Ovary (tissue), 3 donors: ENCODE results near the gene HCN1.

Source experiments
- CTCF ChIP-seq, 3 donors: fragments of 450-650 bp in 2 of 3; fragments of 200-600 bp in 1 of 3; IDR thresholded peaks; one replicate each; pipeline versions ENCODE4 v1.5.1 to v1.8.0; 2016 to 2022; ENCODE audit warnings: antibody characterized with exemption in 3 of 3, mild to moderate bottlenecking in 1 of 3
- POLR2A ChIP-seq: fragments of 450-650 bp; IDR thresholded peaks from one replicate; pipeline ENCODE4 v1.6.1; 2017; ENCODE audit warnings: antibody characterized with exemption, mild to moderate bottlenecking, moderate library complexity
- donor health status: DM: no; HTN: no; CAD: no.

- TF ChIP-seq POLR2A (no peak), CTCF (IDR thresholded peaks at IDR 0.05) (no peak)
Observed at GRCh38 chr5:45271626-45272025, 424.6 kb downstream of the HCN1 start.
